Hematopoietic multipotent progenitor cell treated with erythropoietin and hydrocortisone succinate and interleukin-3 and kit ligand, for 6 days (in vitro differentiated cells): Measurements from ENCODE around the gene UBE2E2.

Source experiments
- DNase-seq: peaks from one replicate; pipeline ENCODE4 v3.0.0-alpha.2; 2015

The UBE2E2 gene

GRCh38 chr3:23198801-23199200, 4.3 kb upstream of the UBE2E2 start:
- DNase-seq, result no peak

GRCh38 chr3:23199649-23200048, 3.5 kb upstream of the UBE2E2 start:
- DNase-seq, result no peak

DNA sequence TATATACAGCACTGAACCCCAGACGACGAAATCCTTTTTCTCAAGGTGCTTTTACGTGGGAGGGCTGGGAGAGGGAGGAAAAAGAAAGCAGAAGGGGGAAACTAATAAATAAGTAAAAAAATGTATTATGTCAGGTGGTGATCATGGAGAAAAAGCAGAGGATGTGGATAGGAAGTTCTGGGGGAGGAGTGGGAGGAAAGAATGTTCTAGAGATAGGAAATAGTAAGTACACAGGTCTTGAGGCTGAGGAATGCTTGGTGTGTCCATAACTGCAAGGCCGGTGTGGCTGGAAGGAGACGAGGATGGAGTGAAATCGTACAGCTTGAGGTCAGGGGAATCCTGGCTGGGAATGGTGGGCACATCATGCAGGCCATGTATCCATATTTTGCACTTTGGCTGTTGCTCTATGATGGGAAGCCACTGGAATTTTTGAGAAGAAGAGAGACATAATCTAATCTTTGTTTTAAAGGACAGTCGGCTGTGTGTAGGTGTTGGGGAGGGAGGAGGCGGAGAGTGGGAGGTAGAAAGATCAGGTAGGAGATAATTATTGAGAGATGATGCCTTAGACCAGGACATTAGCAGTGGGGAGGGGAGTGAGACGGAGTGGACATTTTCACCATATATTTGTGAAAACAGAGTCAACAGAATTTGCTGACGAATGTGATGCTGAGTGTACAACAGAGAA, 1.8 kb upstream of the UBE2E2 start:
- DNase-seq, result no peak

DNA sequence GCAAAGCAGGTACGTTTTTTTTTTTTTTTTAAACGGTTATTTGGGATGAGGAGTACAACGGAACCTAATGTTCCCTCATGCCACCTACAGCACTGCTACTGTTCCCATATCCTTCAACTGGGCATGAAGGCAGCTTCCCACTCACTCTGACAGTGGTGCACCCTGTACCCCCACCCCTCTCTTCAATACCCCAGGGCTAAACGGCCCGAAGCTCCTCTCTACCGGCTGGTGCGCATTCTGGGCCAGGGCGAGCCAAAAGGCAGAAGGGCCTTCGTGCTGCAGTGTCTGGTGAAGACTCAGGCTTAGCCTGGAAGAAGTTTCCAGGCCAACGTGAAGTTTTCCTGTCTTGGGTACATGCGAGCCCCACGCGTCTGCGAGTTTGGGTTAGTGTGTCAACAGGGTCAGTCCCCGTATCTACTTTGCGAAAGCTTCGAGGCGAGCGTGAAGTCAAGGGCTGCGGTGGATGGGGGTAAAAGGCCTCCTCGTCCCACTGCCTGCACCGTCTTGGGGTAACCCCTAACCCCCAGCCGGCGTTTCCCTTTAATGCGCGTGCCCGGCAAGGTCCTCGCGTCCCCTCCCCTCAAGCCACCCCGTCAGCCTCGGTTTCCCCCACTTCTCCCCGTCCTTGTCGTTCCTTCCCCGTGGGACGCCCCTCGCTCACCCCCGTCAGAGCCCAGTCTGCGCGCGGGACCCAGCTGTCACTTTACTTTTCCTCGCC, 765 bp upstream of the UBE2E2 start:
- DNase-seq, result peak; percentile 23

DNA sequence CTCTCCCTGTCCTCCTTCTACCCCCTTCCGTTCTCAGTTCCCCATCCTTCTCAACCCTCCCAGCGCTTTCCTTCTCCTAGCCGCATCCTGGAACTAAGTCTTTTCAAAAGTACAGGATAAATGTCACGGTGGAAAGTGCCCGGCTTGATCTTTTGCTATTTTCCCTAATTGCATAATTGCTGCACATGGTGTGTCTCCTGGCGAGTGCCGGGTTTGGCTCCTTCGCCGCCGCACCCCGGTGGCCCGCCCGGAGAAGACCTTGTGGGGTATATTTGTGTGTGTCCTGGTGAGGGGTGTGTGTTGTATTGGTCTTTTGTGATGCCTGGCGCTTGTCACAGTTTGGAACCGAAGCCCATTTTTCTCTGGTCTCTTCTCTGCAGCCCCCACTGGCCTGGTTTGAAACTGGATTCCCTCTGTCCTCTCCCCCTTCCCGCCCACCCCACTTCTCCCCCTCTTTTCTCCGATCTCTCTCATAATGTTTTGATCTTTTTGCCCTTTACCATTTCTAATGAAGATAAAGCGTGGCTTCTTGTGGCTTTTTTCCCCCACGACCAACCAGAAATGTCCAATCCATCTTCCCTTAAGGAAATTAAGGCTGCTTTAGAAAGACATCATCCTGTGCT, 692 bp downstream of the UBE2E2 start:
- peak; percentile 7 for DNase-seq

GRCh38 chr3:23206366-23206765, 3.2 kb downstream of the UBE2E2 start:
- DNase-seq, result no peak

DNA sequence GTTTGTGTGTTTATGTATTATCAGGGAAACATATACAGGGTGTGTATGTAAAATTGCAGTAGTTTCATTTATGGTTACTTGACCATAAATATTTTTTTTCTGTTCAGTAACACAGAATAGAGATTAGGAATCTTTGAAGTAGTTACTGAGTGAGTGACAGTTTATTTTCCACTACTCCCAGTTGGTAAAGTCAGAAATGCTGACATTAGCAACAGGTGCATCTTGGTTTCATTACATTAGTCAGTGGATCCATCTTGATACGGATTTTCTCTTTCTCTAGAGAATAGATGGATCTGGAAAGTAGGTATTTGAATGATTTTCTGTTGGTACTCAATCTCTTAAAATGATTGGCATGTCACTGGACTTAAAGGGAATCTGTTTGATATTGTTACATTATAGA, 6.0 kb downstream of the UBE2E2 start:
- DNase-seq, result no peak

DNA sequence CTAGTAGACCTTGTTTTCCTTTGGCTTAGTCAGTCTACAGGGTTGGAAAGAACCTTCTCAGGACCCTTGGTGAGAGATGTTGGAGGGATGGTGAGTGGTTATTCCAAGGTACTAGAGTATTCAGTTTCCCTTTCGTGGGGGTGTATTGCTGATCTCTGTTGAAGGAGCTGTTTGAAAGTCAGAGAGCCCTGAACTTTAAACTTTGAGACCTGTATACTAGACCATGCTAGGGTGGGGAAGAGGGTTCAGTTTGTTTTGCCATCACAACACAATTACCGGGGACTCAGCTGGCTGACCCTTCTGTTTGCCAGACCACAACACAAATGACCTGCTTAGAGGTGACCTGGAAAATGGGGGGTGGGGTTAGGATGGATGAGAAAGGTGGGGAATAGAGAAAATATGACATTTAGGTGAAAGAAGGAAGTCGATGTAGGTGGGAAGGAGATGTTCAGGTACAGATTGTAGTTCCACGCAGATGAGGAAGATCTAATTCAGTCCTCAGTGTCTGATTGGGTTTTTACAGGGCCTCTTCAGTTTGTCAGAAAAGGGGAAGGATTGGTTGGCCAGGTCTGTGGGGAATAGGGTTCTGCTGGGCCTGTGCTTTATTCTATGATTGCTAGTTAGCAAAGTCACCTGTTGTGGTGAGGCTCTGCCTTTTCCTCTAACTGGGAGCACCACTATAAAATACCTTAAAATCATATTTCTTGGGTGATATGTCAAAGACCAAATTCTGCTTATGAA, 6.8 kb downstream of the UBE2E2 start:
- DNase-seq, result no peak

GRCh38 chr3:23213813-23214212, 10.7 kb downstream of the UBE2E2 start:
- DNase-seq, result no peak

DNA sequence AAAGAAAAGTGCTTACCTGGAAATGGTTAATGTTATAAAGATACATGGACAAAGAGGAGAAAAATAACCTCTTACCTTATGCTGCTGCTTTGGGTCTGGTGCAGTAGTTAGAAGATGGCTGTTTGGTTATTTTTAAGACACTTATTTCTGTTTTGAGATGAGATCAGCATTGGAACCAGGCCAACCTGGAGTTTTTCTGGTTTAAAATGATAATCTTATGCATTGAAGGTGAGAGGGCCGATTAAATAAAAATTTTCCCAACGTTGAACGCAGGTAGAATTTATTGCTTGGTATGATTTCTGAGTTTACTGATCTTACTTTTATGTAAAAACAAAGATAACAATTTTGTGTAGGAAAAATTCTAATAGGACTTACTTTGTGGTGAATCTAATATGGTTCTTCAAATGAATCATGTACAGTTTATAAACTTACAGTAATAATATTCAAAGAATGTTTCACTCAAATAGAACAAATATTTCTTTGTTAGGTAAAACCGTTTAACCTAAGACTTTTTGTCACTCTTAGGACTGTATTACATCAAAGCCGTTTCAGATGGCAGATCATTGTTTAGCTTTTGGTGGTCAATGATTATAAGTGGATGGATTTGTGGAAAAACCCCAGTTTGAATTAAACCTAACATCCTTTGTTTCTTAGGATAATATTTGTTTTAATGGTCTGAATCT, 14.9 kb downstream of the UBE2E2 start:
- no peak for DNase-seq

- no peak for DNase-seq
These were observed 16.0 kb downstream of the UBE2E2 start for GRCh38 chr3:23219117-23219516.

GRCh38 chr3:23219552-23219951, 16.4 kb downstream of the UBE2E2 start:
- DNase-seq, result no peak

GRCh38 chr3:23221136-23221535, 18.0 kb downstream of the UBE2E2 start:
- peak; percentile 12 for DNase-seq

- DNase-seq, result no peak
These were observed 28.9 kb downstream of the UBE2E2 start for GRCh38 chr3:23232016-23232415.

GRCh38 chr3:23232854-23233253, 29.7 kb downstream of the UBE2E2 start:
- DNase-seq, result no peak

DNA sequence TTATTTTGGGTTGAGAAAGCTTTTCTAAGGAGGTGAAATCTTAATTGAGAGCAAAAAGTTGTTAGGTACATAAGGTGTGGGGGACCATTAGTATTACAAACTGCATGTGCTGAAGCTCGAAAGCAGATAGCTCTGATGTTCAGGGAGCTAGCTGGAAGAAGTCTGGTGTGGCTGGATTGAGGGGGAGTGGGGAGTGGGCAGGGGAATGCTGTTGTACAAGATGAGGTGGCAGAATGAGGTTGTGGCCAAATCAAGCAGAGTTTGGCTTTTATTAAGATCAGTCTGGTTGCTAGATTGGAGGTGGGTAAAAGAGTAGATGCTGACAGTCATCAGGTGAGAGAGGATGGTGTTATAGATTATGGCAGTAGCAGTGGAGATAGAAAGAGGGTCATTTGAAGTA, 32.1 kb downstream of the UBE2E2 start:
- DNase-seq, result no peak

DNA sequence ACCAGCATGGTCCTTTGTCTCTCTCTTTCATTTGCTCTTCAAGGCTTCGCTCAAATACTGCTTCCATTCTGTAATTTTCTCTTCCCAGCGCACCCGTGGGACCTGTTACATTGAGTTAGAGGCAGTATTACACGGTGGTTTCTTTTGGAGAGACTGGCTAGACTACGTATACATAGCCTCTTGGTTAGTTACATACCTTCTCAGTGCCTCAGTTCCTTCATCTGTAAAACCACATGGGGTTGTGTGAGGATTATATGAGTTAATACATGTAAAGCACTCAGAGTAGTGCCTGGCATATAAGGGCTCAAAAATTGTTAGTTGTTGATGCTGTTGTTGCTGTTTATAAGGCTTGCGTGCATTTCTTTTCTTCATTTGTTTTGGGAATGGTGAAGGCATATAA, 33.8 kb downstream of the UBE2E2 start:
- DNase-seq, result no peak

DNA sequence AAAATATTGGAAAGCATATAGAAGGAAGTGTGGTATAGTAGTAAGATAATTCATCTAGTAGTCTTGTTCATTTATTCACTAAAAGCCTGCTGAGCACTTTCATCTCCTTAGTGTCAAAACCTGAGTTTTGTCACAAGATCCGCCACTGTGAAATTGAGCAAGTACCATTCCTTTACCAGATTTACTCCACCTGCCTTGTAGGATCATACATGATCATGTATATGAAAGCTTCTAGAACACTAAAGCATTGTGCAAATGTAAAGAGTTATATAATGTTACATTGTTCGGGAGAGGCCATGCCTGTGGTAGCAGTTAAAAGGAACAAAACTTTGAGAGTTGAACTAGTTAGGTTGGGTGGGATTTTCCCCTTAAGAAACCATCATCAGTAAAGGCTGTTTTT, 35.0 kb downstream of the UBE2E2 start:
- no peak for DNase-seq

GRCh38 chr3:23238578-23238977, 35.5 kb downstream of the UBE2E2 start:
- no peak for DNase-seq

GRCh38 chr3:23239211-23240068, 36.3 kb downstream of the UBE2E2 start:
- DNase-seq, result no peak

DNA sequence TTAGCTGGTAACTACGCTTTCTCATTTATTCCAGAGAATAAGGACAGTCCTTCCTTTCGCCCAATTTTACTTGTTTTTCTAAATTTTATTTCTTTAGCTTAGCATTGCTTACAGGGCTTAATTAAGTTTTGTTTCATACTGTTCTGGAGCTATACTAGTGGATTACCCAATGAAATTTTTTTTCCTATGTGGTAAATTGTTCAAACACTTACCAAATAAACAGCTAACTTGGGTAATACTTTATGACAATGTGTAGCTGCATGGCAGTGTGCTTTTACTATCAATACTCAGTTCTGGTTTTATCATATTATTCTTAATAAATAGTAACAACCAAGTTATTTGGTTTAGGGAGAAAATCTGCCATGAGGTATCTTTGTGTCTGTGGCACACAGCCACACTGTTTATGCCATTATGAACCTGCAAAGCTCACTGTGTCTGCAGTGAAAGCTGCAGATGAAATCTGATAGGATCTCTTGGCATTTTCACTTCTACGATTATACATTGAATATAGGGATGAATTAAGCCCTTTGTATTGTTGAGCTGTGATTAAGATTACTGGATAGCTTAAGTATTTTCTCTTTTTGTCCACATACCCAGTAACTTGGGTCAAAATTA, 37.2 kb downstream of the UBE2E2 start:
- DNase-seq, result no peak

GRCh38 chr3:23241256-23241655, 38.1 kb downstream of the UBE2E2 start:
- no peak for DNase-seq
